GM18511 (cell line): ENCODE data around the gene JMJD1C.
"Not testable (repeated sequence)": the region's sequence is repeated elsewhere in the genome, so short reads cannot be mapped to it uniquely, and the experiment has no call there.

Experiments used
- ATAC-seq: cut with Tn5 transposase; IDR thresholded peaks from one replicate; pipeline ENCODE4 v1.9.1; 2021; ENCODE audit warnings: mild to moderate bottlenecking, moderate library complexity; ENCODE audit not compliant: unreplicated experiment

Gene JMJD1C

GRCh38 chr10:63235136-63235535 is 230.6 kb downstream of the JMJD1C start:
- not testable (repeated sequence) for ATAC-seq

GRCh38 chr10:63229161-63229560 is 236.6 kb downstream of the JMJD1C start:
- ATAC-seq: no peak

GRCh38 chr10:63228237-63228636 is 237.5 kb downstream of the JMJD1C start:
- ATAC-seq: no peak

DNA sequence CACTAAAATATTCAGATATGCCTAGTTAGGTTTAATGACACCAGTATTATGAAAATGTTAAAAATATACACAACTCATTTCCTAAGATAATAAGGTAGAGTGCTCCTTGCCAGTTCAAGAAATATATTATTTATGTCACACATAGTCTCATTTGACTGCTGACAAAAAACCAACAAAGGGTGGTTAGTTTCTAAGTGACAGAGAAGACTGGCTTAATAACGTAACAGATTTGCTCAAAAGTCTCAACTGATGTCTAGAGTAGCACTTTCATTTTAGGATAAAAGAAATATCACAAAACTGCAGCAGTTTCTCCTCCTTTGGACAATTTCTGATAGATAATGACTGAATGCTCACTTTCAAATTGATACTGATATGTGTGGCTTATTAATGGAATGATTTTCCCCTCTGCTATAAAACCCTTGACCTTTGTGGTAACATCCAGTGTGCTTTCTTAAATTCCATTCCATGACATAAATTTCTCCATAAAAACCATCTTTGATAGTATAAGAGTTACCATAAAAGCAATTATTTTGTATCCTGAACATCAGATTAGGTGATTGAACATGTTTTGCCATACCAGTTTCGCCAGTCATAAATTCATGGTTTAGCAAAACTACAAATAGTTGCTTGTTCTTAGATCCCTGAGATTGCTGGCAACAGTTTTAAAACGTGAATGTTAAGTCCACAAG is 238.4 kb downstream of the JMJD1C start:
- ATAC-seq: peak; percentile 62

- no peak for ATAC-seq
Observed at GRCh38 chr10:63224241-63224640, 241.5 kb downstream of the JMJD1C start.

DNA sequence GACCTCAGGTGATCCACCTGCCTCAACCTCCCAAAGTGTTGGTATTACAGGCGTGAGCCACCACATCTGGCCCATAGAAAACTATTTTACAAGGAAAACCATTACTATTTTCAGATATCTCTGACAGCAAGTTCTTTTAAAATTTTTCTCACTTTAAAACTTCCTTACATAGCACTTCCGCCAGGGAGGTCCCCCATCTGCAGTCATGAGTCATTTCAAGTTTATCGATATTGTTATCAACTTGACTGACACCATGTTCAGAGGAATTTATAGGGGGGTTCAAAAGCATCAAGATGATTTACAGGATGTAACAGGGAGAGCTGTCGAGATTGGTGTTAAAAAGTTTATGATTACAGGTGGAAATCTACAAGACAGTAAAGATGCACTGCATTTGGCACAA is 243.8 kb downstream of the JMJD1C start:
- ATAC-seq: no peak

DNA sequence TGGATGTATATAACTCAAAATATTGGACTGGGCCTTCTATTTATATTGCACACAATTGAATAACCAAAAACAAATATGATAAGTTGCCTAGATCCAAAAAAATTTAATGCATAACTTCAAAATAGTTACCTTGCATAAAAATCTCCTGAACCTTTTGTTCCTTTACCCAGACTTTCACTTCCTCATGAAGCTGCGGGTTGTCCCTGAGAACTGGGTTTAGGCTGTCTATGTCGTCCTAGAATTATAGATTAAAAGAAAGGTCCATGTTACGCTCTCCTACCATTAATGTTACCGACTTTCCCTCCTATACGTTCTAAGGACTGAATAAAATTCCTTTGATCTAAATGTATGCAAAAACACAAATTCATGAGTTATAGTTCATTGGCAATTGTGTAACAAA is 246.0 kb downstream of the JMJD1C start:
- ATAC-seq: no peak

DNA sequence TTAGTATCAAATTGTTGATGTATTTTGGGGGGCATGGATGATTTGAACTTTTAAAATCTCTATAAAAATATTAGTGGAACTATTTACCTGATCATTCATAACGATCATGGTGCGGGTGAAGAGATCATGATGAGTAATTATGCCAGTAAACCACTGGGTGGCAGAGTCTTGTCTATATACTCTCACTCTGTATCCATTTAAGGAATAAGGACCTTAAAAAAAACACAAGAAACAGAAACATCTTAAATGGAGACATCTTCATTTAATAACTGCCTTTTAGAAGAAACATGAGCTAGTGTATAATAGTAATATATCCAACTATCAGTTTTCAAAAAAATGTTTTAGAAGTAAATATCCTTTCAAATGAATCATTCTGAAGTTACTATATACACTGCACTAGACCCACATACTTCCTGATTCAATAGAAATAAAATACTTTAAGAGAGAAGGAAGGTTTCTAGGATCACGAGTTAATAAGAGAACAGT is 248.6 kb downstream of the JMJD1C start:
- peak; percentile 88 for ATAC-seq

GRCh38 chr10:63214571-63214970 is 251.2 kb downstream of the JMJD1C start:
- no peak for ATAC-seq

DNA sequence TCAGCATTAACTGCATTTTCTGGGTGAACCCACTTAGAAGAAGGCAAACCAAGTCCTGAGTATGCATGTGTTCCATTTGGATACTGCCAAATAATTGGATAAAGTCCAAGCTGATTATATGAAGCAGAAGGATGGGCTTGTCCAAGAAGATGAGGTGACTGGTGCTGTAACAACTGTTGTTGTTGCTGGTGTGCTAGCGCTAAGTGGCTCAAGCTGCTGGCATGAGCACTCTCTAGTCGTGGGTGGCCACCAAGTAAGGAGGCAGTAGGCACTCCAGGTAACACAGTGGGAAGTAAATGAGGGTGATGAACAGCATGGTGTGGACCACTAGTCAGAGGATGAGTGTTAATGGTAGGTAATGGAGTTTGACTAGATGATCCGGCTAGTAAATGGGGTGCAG is 252.3 kb downstream of the JMJD1C start:
- ATAC-seq: no peak

GRCh38 chr10:63210611-63211196 is 255.1 kb downstream of the JMJD1C start:
- peak; percentile 49 for ATAC-seq

- ATAC-seq: no peak
Observed at GRCh38 chr10:63209705-63210104, 256.1 kb downstream of the JMJD1C start.

GRCh38 chr10:63208986-63209385 is 256.8 kb downstream of the JMJD1C start:
- no peak for ATAC-seq

GRCh38 chr10:63206997-63207811 is 258.6 kb downstream of the JMJD1C start:
- ATAC-seq: peak; percentile 48

GRCh38 chr10:63206576-63206975 is 259.2 kb downstream of the JMJD1C start:
- no peak for ATAC-seq

DNA sequence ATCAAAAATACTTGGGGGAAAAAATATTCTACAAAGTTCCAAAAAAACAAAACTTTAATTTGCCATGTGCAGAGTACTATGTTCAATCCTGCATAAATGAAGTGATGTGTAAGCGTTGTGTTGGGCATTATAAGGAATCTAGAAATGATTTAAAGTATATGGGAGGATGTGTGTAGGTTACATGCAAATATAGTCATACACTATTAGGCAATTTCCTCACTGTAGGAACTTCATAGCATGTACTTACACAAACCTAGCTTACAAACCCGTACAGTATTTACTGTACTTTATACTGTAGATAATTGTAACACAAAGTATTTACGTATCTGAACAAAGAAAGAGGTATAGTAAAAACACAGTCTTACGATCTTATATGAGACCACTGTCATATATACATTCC is 260.4 kb downstream of the JMJD1C start:
- ATAC-seq: no peak

GRCh38 chr10:63204667-63205391 is 260.9 kb downstream of the JMJD1C start:
- ATAC-seq: peak; percentile 61

DNA sequence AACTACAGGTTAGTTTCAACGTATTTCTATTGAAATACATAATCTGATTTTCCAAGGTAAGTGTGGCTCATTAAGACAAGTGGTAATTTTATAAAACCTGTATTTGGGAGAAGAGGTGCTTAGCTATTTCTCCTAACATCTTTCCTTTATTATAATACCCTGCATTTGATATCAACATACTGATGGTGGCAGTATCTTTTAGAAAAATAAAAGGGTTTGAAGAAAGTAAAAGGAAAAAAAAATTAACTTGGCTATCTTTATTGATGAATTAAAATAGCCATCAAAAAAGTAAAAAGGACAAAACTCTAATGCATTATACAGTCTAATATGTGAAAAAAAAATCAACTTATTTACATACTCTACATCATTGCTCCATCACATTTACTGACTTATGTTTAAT is 264.7 kb downstream of the JMJD1C start:
- ATAC-seq: no peak

DNA sequence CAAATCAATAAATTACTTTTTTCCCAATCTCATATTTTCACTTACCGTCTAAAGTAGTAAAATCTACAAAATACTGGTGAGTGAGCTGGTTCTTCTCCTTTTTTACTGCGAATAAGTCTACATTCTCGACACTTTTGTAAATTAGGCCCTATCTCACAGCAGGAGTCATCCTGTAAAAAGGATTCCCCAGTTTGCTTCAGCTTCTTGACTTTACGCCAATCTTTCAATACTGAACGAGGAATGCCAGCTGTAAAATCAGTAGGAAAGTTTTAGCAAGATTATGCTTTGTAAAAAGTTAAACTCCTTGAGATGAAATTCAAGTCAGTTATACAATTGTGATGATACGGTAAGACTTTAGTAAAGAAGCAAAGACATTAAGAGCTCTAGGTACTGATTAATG is 265.3 kb downstream of the JMJD1C start:
- no peak for ATAC-seq

GRCh38 chr10:63199716-63200115 is 266.1 kb downstream of the JMJD1C start:
- ATAC-seq: no peak
